Measurements from ENCODE around the gene YAP1.

The YAP1 gene

GRCh38 chr11:102111011-102111786, 952 bp downstream of the YAP1 start:
- TF ChIP-seq, protein P1, sequence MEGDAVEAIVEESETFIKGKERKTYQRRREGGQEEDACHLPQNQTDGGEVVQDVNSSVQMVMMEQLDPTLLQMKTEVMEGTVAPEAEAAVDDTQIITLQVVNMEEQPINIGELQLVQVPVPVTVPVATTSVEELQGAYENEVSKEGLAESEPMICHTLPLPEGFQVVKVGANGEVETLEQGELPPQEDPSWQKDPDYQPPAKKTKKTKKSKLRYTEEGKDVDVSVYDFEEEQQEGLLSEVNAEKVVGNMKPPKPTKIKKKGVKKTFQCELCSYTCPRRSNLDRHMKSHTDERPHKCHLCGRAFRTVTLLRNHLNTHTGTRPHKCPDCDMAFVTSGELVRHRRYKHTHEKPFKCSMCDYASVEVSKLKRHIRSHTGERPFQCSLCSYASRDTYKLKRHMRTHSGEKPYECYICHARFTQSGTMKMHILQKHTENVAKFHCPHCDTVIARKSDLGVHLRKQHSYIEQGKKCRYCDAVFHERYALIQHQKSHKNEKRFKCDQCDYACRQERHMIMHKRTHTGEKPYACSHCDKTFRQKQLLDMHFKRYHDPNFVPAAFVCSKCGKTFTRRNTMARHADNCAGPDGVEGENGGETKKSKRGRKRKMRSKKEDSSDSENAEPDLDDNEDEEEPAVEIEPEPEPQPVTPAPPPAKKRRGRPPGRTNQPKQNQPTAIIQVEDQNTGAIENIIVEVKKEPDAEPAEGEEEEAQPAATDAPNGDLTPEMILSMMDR (IDR thresholded peaks at IDR 0.05; ENCODE audit: extremely low read depth, missing control alignments), result no peak
- DNase-seq (ENCODE audit: low spot score), result peak; percentile 58

DNA sequence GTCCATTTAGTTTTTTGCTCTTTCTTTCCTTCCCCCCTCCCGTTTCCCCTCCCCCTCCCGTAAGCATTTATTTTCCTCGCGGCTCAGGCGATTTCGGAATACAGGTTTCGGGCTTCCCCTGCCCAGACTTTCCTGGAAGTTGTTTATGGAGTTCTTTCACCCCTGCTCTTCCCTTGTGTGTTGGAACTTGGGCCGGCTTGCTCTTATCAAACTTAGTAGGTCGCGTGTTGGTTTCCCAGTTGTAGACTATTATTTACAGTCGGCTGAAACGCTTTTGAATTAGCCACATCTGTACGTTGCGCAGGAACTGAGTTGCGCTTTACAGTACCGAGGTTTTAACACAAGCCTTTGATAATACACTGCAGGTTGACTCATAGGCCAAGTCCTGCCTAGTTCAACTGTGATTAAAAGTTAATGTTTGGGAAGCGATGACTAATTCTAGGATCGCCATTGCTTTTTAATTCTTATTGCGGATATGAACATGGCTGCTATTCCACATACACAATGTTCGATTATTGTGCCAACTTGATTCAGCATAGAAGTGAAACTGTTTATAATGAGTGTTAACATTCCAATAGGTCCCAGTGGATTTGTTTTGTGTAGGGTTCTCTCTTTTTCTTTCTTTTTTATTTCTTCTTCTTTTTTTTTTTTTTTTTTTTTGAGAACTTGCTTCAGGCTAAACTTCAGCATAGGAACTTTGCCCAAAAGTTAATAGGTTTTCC, 1.7 kb downstream of the YAP1 start:
- TF ChIP-seq, protein P1 (IDR thresholded peaks at IDR 0.05; ENCODE audit: extremely low read depth, missing control alignments), result no peak
- DNase-seq (ENCODE audit: low spot score), result no peak

- TF ChIP-seq, protein P1 (IDR thresholded peaks at IDR 0.05; ENCODE audit: extremely low read depth, missing control alignments), result no peak
- DNase-seq (ENCODE audit: low spot score), result no peak
Observed at GRCh38 chr11:102112509-102112821, 2.2 kb downstream of the YAP1 start.

GRCh38 chr11:102114032-102114431, 3.8 kb downstream of the YAP1 start:
- DNase-seq (ENCODE audit: low spot score), result no peak
- TF ChIP-seq, protein P1 (IDR thresholded peaks at IDR 0.05; ENCODE audit: extremely low read depth, missing control alignments), result no peak

- TF ChIP-seq, protein P1 (IDR thresholded peaks at IDR 0.05; ENCODE audit: extremely low read depth, missing control alignments), result no peak
- DNase-seq (ENCODE audit: low spot score), result no peak
Observed at GRCh38 chr11:102115557-102115956, 5.3 kb downstream of the YAP1 start.

- DNase-seq (ENCODE audit: low spot score), result no peak
Observed at GRCh38 chr11:102116453-102117205, 6.4 kb downstream of the YAP1 start.

More at GRCh38 chr11:102116453-102117205, 6.4 kb downstream of the YAP1 start:
- TF ChIP-seq, protein P1 (IDR thresholded peaks at IDR 0.05; ENCODE audit: extremely low read depth, missing control alignments), result no peak

Measured in GM20000 (cell line).